MV-4-11 (cell line): Measurements from ENCODE around the gene HLA-DMA.

Source experiments
- DNase-seq: peaks from one replicate; lab custom pipeline; 2025; lab: John Stamatoyannopoulos, UW

Gene HLA-DMA

GRCh38 chr6:32974541-32975308 lies 21.8 kb upstream of the HLA-DMA start:
- DNase-seq = no peak

GRCh38 chr6:32974016-32974333 lies 21.1 kb upstream of the HLA-DMA start:
- DNase-seq = peak; percentile 58

GRCh38 chr6:32973144-32974015 lies 20.5 kb upstream of the HLA-DMA start:
- no peak for DNase-seq

- DNase-seq = peak; percentile 48
Observed at GRCh38 chr6:32972353-32973143, 19.7 kb upstream of the HLA-DMA start.

- DNase-seq = peak; percentile 100
Observed at GRCh38 chr6:32971581-32972352, 18.9 kb upstream of the HLA-DMA start.

GRCh38 chr6:32971242-32971580 lies 18.3 kb upstream of the HLA-DMA start:
- no peak for DNase-seq

GRCh38 chr6:32970413-32971241 lies 17.7 kb upstream of the HLA-DMA start:
- peak; percentile 77 for DNase-seq

- DNase-seq = peak; percentile 79
Observed at GRCh38 chr6:32969685-32970412, 17.0 kb upstream of the HLA-DMA start.

- peak; percentile 75 for DNase-seq
Observed at GRCh38 chr6:32968867-32969684, 16.2 kb upstream of the HLA-DMA start.

- peak; percentile 94 for DNase-seq
Observed at GRCh38 chr6:32968093-32968866, 15.4 kb upstream of the HLA-DMA start, which contains the start of gene BRD2. Gene BRD2, plus strand, starts transcription at chr6:32968594. Its CDS starts 4,305 bp downstream, at chr6:32972899.

- peak; percentile 74 for DNase-seq
Observed at GRCh38 chr6:32967151-32968091, 14.5 kb upstream of the HLA-DMA start.

- DNase-seq = no peak
Observed at GRCh38 chr6:32964776-32965175, 11.9 kb upstream of the HLA-DMA start.

- DNase-seq = peak; percentile 43
Observed at GRCh38 chr6:32963866-32964265, 11.0 kb upstream of the HLA-DMA start.

GRCh38 chr6:32962213-32962826 lies 9.4 kb upstream of the HLA-DMA start:
- DNase-seq = no peak

GRCh38 chr6:32960563-32960962 lies 7.7 kb upstream of the HLA-DMA start:
- no peak for DNase-seq

GRCh38 chr6:32956176-32956575 lies 3.3 kb upstream of the HLA-DMA start:
- no peak for DNase-seq
